HG03139 (cell line): ENCODE data around the gene DBNL.

Experiments used
- ATAC-seq: cut with Tn5 transposase; IDR thresholded peaks from one replicate; pipeline ENCODE4 v1.9.1; 2021; ENCODE audit not compliant: unreplicated experiment

Gene DBNL

DNA sequence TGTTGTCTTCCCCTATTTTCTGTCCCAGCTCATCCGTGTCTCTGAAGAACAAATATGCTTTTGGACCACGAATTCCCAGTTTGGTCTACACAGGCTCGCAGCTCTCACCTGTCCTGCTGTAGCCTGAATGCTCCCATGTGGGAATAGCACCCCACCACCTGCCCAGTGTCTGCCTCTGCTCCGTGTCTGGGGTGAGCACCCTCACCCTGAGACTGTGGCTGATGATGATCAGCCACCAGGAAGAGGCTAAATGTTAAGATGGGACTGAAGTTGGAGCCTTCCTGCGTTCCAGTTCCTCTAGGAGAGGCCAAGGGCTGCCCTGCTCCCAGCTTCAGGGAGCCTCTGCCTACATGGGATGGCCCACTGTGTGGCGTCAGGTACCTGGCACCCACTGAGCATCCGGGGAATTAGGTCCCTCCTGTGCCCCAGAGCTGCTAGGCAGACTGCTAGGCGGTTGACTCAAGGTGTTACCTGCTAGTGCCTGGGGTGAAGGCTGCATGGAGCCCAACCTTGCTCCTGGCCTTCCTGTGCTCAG, 17.2 kb downstream of the DBNL start:
- no peak for ATAC-seq

DNA sequence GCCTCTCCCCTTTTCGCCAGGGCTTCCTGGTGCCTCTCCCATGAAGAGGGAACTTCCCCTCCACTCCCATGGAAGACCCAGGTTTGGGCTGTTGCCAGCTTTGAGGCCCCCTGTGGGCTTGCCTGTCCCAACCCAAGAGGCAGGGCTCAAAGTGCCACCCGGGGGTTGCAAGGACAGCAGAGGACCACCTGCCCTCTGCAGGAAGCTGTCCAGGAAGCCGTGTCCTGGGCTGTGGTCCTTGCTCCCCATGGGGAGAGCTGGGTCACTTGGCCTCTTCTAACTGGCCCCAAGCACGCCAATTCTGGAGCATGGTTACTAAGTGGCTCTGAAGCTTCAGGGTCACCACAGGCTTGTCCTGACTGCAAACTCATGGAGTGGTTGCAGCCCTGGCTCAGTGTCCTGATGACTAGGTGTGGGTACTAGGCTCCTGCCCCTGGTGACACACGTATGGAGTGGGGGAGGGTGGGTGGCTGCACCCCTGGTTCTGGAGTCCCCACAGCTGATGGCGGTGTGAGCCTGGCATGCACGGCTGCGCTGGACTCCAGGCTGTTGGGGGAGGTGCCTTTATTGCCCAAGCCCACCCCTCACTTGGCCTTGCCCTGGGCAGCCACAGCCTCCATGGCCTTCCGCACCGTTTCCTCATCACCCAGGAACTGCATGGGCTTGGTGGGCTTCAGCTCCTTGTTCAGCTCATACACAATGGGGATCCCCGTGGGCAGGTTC, 17.8 kb downstream of the DBNL start:
- no peak for ATAC-seq

DNA sequence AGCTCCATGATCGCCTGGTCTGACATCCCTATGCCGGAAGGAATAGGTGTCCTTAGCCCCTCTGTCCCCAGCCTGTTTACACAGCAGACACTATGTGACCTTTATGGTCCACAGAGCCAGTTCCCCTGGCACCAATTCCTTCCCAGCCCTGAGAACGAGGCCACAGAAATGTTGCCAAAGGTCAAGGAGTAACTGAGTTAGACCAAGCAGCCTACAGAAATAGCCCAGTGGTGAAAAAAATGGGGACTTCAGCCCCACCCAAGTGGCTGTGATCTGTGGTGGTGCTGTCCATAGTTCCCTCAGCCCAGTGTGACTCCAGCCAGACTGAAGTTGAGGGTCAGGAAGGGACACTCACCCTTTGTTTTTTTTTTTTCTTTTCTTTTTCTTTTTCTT, 18.4 kb downstream of the DBNL start:
- no peak for ATAC-seq

- no peak for ATAC-seq
Observed at GRCh38 chr7:44063547-44063893, 19.0 kb downstream of the DBNL start.

GRCh38 chr7:44063894-44064651, 19.6 kb downstream of the DBNL start:
- ATAC-seq: no peak

DNA sequence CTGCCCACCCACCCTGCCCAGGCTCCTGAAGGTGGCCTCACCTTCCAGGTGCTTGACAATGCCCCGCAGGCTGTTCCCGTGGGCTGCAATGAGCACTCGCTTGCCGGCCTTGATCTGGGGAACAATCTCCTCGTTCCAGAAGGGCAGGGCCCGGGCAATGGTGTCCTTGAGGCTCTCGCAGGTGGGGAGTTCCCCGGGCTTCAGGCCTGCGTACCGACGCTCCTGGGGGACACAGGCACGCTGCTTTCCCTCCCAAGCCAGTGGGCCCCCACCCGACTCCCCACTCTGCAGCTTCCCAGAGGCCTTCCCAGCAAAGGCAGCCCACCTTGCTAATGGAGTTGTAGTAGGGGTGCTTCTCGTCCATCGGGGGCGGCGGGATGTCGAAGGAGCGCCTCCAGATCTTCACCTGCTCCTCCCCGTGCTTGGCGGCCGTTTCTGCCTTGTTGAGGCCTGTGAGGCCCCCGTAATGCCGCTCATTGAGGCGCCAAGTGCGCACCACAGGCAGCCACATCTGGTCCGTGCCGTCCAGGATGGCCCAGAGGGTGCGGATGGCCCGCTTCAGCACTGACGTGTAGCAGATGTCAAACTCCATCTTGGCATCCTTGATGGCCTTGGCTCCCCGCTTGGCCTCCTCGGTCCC, 20.4 kb downstream of the DBNL start:
- ATAC-seq: no peak

DNA sequence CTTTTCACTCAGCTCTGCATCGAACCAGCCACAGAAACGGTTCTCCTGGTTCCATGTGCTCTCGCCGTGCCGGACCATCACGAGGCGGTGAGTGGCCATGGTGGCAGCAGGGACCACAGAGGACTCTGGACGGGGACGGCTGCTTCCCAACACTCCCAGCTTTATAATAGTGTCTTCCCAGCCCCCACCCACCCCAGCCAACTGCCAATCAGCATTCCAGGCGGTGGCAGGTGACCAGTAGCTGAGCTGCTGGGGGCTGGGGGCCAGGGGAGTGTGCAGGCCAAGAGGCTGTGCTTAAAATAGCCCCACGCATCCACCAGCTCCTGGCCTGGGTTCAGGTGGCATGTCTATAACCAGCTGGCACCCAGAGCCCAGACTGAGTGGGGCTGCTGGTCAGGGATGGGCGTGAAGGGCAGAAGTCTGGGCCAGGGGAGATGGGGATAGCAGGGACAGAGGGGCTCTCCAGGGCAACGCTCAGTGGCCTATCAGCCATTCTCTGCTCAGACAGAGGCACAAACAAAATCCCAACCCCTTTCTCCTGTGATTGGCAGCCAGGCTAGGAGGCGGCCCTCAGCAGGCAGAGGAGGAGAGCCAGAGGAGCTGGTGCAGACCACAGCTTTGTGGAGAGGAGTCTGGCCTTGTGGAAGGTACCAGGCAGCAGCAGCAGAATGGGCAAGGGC, 21.1 kb downstream of the DBNL start, which contains the start of gene PGAM2:
Gene PGAM2, minus strand, starts transcription at position 137 of the 680 bp plus-strand sequence. Its CDS starts 38 bp downstream, at position 99.
- ATAC-seq: no peak

GRCh38 chr7:44066111-44066460, 21.6 kb downstream of the DBNL start:
- ATAC-seq: no peak

GRCh38 chr7:44066494-44067063, 22.1 kb downstream of the DBNL start:
- ATAC-seq: no peak

- no peak for ATAC-seq
Observed at GRCh38 chr7:44067064-44067951, 22.8 kb downstream of the DBNL start.

GRCh38 chr7:44068054-44068453, 23.6 kb downstream of the DBNL start:
- ATAC-seq: no peak

DNA sequence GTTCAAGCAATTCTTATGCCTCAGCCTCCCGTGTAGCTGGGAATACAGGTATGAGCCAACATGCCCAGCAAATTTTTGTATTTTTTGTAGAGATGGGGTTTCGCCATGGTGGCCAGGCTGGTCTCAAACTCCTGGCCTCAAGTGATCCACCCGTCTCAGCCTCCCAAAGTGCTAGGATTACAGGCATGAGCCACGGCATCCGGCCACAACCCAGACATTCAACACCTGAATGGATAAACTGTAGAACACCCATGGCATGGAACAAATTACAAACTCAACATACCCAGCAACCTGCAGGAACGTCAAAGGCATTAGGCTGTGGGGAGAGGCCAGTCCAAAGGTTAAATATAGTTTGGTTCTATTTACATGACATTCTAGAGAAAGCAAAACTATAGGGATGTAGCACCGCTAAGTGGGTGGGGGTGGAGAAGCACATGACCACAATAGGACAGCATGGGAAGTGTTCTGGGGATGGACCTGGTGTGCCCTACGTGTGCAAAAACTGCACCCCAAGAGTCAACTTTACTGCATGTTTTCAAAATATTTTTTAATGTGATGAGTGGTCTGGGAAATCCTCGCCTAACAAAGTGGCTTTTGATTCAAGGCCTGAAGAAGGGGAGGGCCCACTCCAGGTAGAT, 27.3 kb downstream of the DBNL start:
- no peak for ATAC-seq

GRCh38 chr7:44072364-44073231, 28.1 kb downstream of the DBNL start:
- ATAC-seq: no peak

GRCh38 chr7:44073664-44074348, 29.3 kb downstream of the DBNL start:
- peak; percentile 54 for ATAC-seq

- ATAC-seq: no peak
Observed at GRCh38 chr7:44074349-44074695, 29.8 kb downstream of the DBNL start.

GRCh38 chr7:44075296-44076075, 31.0 kb downstream of the DBNL start:
- ATAC-seq: no peak
